Fibroblast of lung (primary cell): Measurements from ENCODE around the gene TCF20. TPM values are rescaled to one million over a fixed set of nuclear protein-coding genes. Genes with fewer than 3 reads are reported as not detected.

Experiments used
- DNase-seq, 2 donors: peaks; one replicate each; pipeline versions ENCODE4 v3.0.0 to v3.0.0-alpha.2; 2010; ENCODE audit warnings: low read depth in 2 of 2
- H2AFZ ChIP-seq: 2 replicates; pipeline ENCODE4 v1.5.1; 2012; ENCODE audit warnings: low read length, control low read depth, inconsistent platforms
- H3K27ac ChIP-seq: 2 replicates; pipeline ENCODE4 v1.5.1; 2011; ENCODE audit warnings: low read length, control low read depth; ENCODE audit not compliant: insufficient read depth
- H3K27me3 ChIP-seq: 2 replicates; pipeline ENCODE4 v1.5.1; 2011; ENCODE audit warnings: mild to moderate bottlenecking, low read length; ENCODE audit not compliant: control insufficient read depth, insufficient read depth
- H3K36me3 ChIP-seq: 2 replicates; pipeline ENCODE4 v1.5.1; 2011; ENCODE audit warnings: low read length; ENCODE audit not compliant: control insufficient read depth, insufficient read depth
- H3K4me1 ChIP-seq: 2 replicates; pipeline ENCODE4 v1.5.1; 2011; ENCODE audit warnings: low read length; ENCODE audit not compliant: control insufficient read depth, insufficient read depth; ENCODE audit errors: extremely low read depth
- H3K4me2 ChIP-seq: 2 replicates; pipeline ENCODE4 v1.5.1; 2011; ENCODE audit warnings: low read length, control low read depth; ENCODE audit not compliant: insufficient read depth; ENCODE audit errors: extremely low read depth
- H3K4me3 ChIP-seq, 4 experiments: fragments of 200-600 bp in 1 of 4; sonication (generic) in 1 of 4; replicated peaks in 1 of 4; 2 replicates each; pipeline ENCODE4 v1.5.1; 2011 to 2016; ENCODE audit warnings: low read length in 4 of 4, low read depth in 3 of 4, mild to moderate bottlenecking in 3 of 4, control low read depth in 2 of 4, inconsistent platforms in 1 of 4, mixed read lengths in 1 of 4; ENCODE audit not compliant: insufficient read depth in 1 of 4; ENCODE audit errors: control extremely low read depth in 1 of 4
- H3K79me2 ChIP-seq: 2 replicates; pipeline ENCODE4 v1.5.1; 2012; ENCODE audit warnings: mild to moderate bottlenecking, low read length, inconsistent platforms; ENCODE audit not compliant: control insufficient read depth, insufficient read depth
- H3K9ac ChIP-seq: 2 replicates; pipeline ENCODE4 v1.5.1; 2011; ENCODE audit warnings: mild to moderate bottlenecking, low read length, control low read depth; ENCODE audit not compliant: insufficient read depth
- H3K9me3 ChIP-seq: 2 replicates; pipeline ENCODE4 v1.5.1; 2012; ENCODE audit warnings: low read depth, low read length; ENCODE audit not compliant: control insufficient read depth, insufficient read depth
- H4K20me1 ChIP-seq: 2 replicates; pipeline ENCODE4 v1.5.1; 2011; ENCODE audit warnings: low read length; ENCODE audit not compliant: control insufficient read depth, insufficient read depth; ENCODE audit errors: extremely low read depth
- CTCF ChIP-seq, 2 donors: IDR thresholded peaks in 1 of 2; conservative IDR thresholded peaks in 1 of 2; 1 replicate in 1 of 2; 2 replicates in 1 of 2; pipeline ENCODE4 v1.5.1; 2011 to 2012; ENCODE audit warnings: low read length in 2 of 2, control low read depth in 1 of 2, inconsistent platforms in 1 of 2, low read depth in 1 of 2, mild to moderate bottlenecking in 1 of 2
- EZH2 ChIP-seq: IDR thresholded peaks from 2 replicates; pipeline ENCODE4 v1.5.1; 2012; ENCODE audit warnings: low read length, control low read depth, mild to moderate bottlenecking; ENCODE audit errors: missing control alignments
- polyA plus RNA-seq, 2 donors: library from polyadenylated mRNA; depleted of rRNA in 1 of 2; stranded (reverse) in 1 of 2; unstranded in 1 of 2; fragments of >200 nt; gene quantifications; 2 replicates each; pipeline ENCODE4 v1.2.1, GENCODE V29; 2011 to 2012; ENCODE audit warnings: missing spikeins in 1 of 2
- total RNA-seq: library from RNA; depleted of rRNA; stranded (reverse); fragments of >200 nt; gene quantifications from 2 replicates; pipeline ENCODE4 v1.2.1, GENCODE V29; 2014

TCF20 gene
- total and polyA plus RNA-seq, 2 donors (not counting 1 experiment from before 2014, with no cell fraction given): 11.8 to 25.4 TPM

GRCh38 chr22:42243802-42244060, 26.7 kb downstream of the TCF20 start:
- no peak overlapping the region for H3K4me2 ChIP-seq
- no peaks in the 10 kb centered on the region for H3K9me3 ChIP-seq
- H4K20me1 ChIP-seq: no peaks in the 10 kb centered on the region
- H3K27me3 ChIP-seq: no peaks in the 10 kb centered on the region
- no peak overlapping the region for H2AFZ ChIP-seq
- no peak overlapping the region for H3K9ac ChIP-seq
- no peaks in the 10 kb centered on the region for H3K4me1 ChIP-seq
- no peak overlapping the region for H3K27ac ChIP-seq
- no peak overlapping the region for H3K4me3 ChIP-seq
- no peak for DNase-seq
- no peak for TF ChIP-seq CTCF (conservative IDR thresholded peaks at IDR 0.05 in 1 of 2, IDR thresholded peaks at IDR 0.05 in 1 of 2; ENCODE audit: low read depth in 1 of 2, low read length in 2 of 2)
- no peak for TF ChIP-seq EZH2
- H3K79me2 ChIP-seq: peaks cover 2% of the 10 kb centered on the region
- no peaks in the 10 kb centered on the region for H3K36me3 ChIP-seq

DNA sequence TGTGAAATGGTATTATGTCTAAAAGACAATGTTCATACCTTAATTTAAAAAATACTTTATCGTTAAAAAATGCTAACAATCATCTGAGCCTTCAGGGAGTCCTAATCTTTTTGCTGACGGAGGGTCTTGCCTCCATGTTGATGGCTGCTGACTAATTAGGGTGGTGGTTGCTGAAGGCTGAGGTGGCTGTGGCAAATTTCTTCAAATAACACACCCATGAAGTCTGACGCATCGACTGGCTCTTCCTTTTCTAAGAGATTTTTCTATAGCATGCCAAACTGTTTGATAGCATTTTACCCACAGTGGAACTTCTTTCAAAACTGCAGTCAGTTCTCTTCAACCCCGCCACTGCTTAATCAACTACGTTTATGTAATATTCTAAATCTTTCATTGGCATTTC, 33.6 kb downstream of the TCF20 start:
- no peak overlapping the region for H3K4me2 ChIP-seq
- DNase-seq: peak in 1 of 2 donors; percentile 66
- no peaks in the 10 kb centered on the region for H3K9me3 ChIP-seq
- no peaks in the 10 kb centered on the region for H3K4me1 ChIP-seq
- H4K20me1 ChIP-seq: no peaks in the 10 kb centered on the region
- no peak overlapping the region for H3K4me3 ChIP-seq
- no peak overlapping the region for H3K27ac ChIP-seq
- H3K79me2 ChIP-seq: peaks cover 1% of the 10 kb centered on the region
- no peaks in the 10 kb centered on the region for H3K27me3 ChIP-seq
- TF ChIP-seq EZH2 (no peak), CTCF (conservative IDR thresholded peaks at IDR 0.05 in 1 of 2, IDR thresholded peaks at IDR 0.05 in 1 of 2; ENCODE audit: low read depth in 1 of 2, low read length in 2 of 2) (no peak)
- H3K36me3 ChIP-seq: no peaks in the 10 kb centered on the region
- H2AFZ ChIP-seq: no peak overlapping the region
- H3K9ac ChIP-seq: no peak overlapping the region

- no peaks in the 10 kb centered on the region for H3K4me1 ChIP-seq
- no peak overlapping the region for H3K4me2 ChIP-seq
- H3K9me3 ChIP-seq: no peaks in the 10 kb centered on the region
- H3K79me2 ChIP-seq: peaks cover 1% of the 10 kb centered on the region
- H3K9ac ChIP-seq: no peak overlapping the region
- DNase-seq: no peak
- no peak overlapping the region for H3K27ac ChIP-seq
- H3K4me3 ChIP-seq: no peak overlapping the region
- TF ChIP-seq EZH2: no peak
- TF ChIP-seq CTCF (conservative IDR thresholded peaks at IDR 0.05 in 1 of 2, IDR thresholded peaks at IDR 0.05 in 1 of 2; ENCODE audit: low read depth in 1 of 2, low read length in 2 of 2): no peak
- no peaks in the 10 kb centered on the region for H4K20me1 ChIP-seq
- H3K36me3 ChIP-seq: no peaks in the 10 kb centered on the region
- H3K27me3 ChIP-seq: no peaks in the 10 kb centered on the region
- no peak overlapping the region for H2AFZ ChIP-seq
These were observed 34.2 kb downstream of the TCF20 start for GRCh38 chr22:42236268-42236667.
